WTC11 (cell line): ENCODE measurements around the gene CRYBG3. TPM values are rescaled to one million over a fixed set of nuclear protein-coding genes. Genes with fewer than 3 reads are reported as not detected.

Experiments
- ATAC-seq: fragments of 200-7000 bp; cut with Tn5 transposase; 2 replicates; pipeline ENCODE4 v1.10.0; 2021; ENCODE audit warnings: mild to moderate bottlenecking, moderate library complexity
- CTCF ChIA-PET: fragments of 300-600 bp; sonication (Branson Sonifier 250); formaldehyde crosslinking; loops from one replicate; lab custom pipeline; 2021; ENCODE audit warnings: antibody characterized with exemption; lab: Charles Lee
- POLR2A ChIA-PET: fragments of 350-600 bp; sonication (Branson Sonifier 250); formaldehyde crosslinking; loops from one replicate; lab custom pipeline; 2021; ENCODE audit warnings: antibody characterized with exemption; lab: Charles Lee
- DNase-seq: peaks from one replicate; pipeline ENCODE4 v3.0.0; 2021; ENCODE audit warnings: low spot score
- H3K27ac Mint-ChIP-seq: 2 replicates; pipeline ENCODE4 v1.8.0; 2021; ENCODE audit warnings: mixed read lengths
- H3K27me3 Mint-ChIP-seq: 2 replicates; pipeline ENCODE4 v1.8.0; 2021; ENCODE audit warnings: low read depth, mild to moderate bottlenecking, moderate library complexity, mixed read lengths
- H3K36me3 Mint-ChIP-seq: 2 replicates; pipeline ENCODE4 v1.8.0; 2021; ENCODE audit warnings: mixed read lengths
- H3K4me1 Mint-ChIP-seq: 2 replicates; pipeline ENCODE4 v1.8.0; 2022; ENCODE audit warnings: mixed read lengths
- H3K4me3 Mint-ChIP-seq: 2 replicates; pipeline ENCODE4 v1.8.0; 2021; ENCODE audit warnings: mild to moderate bottlenecking, moderate library complexity, mixed read lengths
- H3K9me3 Mint-ChIP-seq: 2 replicates; pipeline ENCODE4 v1.8.0; 2021; ENCODE audit warnings: mixed read lengths
- ATF6 ChIP-seq: sonication (generic); formaldehyde crosslinking; IDR thresholded peaks from 2 replicates; pipeline ENCODE4 v1.8.1; 2023; ENCODE audit warnings: mild to moderate bottlenecking, missing genetic modification reagents
- ETV6 ChIP-seq: sonication (generic); formaldehyde crosslinking; IDR thresholded peaks from 2 replicates; pipeline ENCODE4 v1.8.1; 2022; ENCODE audit warnings: mild to moderate bottlenecking, missing genetic modification reagents
- FOXJ3 ChIP-seq: sonication (generic); formaldehyde crosslinking; IDR thresholded peaks from 2 replicates; pipeline ENCODE4 v1.9.0; 2021; ENCODE audit warnings: missing genetic modification reagents, mild to moderate bottlenecking, borderline replicate concordance
- GTF2I ChIP-seq: fragments of 250-450 bp; sonication (Bioruptor Pico); conservative IDR thresholded peaks from 2 replicates; pipeline ENCODE4 v1.4.0; 2021; ENCODE audit warnings: mild to moderate bottlenecking
- JAZF1 ChIP-seq: fragments of 250-450 bp; sonication (Bioruptor Pico); IDR thresholded peaks from 2 replicates; pipeline ENCODE4 v1.9.0; 2021; ENCODE audit warnings: moderate library complexity, mild to moderate bottlenecking, inconsistent platforms
- NR3C1 ChIP-seq: sonication (generic); formaldehyde crosslinking; conservative IDR thresholded peaks from 2 replicates; pipeline ENCODE4 v1.8.1; 2023; ENCODE audit warnings: low read depth, mild to moderate bottlenecking, missing genetic modification reagents
- OVOL2 ChIP-seq: fragments of 250-450 bp; sonication (Bioruptor Pico); IDR thresholded peaks from 2 replicates; pipeline ENCODE4 v1.9.0; 2021; ENCODE audit warnings: mild to moderate bottlenecking, borderline replicate concordance
- PREB ChIP-seq: sonication (generic); formaldehyde crosslinking; IDR thresholded peaks from 2 replicates; pipeline ENCODE4 v1.8.1; 2022; ENCODE audit warnings: mild to moderate bottlenecking, missing genetic modification reagents, moderate library complexity, borderline replicate concordance
- PRRX2 ChIP-seq: fragments of 250-450 bp; sonication (Bioruptor Pico); IDR thresholded peaks from 2 replicates; pipeline ENCODE4 v1.8.0; 2021; ENCODE audit warnings: mild to moderate bottlenecking
- TCF7 ChIP-seq: sonication (generic); formaldehyde crosslinking; IDR thresholded peaks from 2 replicates; pipeline ENCODE4 v1.8.0; 2022; ENCODE audit warnings: mild to moderate bottlenecking, low read depth, missing genetic modification reagents, moderate library complexity
- TEAD1 ChIP-seq: sonication (generic); formaldehyde crosslinking; IDR thresholded peaks from 2 replicates; pipeline ENCODE4 v1.8.0; 2022; ENCODE audit warnings: mild to moderate bottlenecking, missing genetic modification reagents
- ZMAT4 ChIP-seq: fragments of 250-450 bp; sonication (Bioruptor Pico); IDR thresholded peaks from 2 replicates; pipeline ENCODE4 v1.9.0; 2021; ENCODE audit warnings: mild to moderate bottlenecking
- ZNF219 ChIP-seq: sonication (generic); formaldehyde crosslinking; IDR thresholded peaks from 2 replicates; pipeline ENCODE4 v1.8.0; 2023; ENCODE audit warnings: missing genetic modification reagents, mild to moderate bottlenecking, borderline replicate concordance
- ZNF396 ChIP-seq: fragments of 250-450 bp; sonication (Bioruptor Pico); IDR thresholded peaks from 2 replicates; pipeline ENCODE4 v1.8.0; 2021; ENCODE audit warnings: mild to moderate bottlenecking, moderate library complexity, borderline replicate concordance
- total RNA-seq: library from RNA; stranded (reverse); gene quantifications from 3 replicates; pipeline ENCODE4 v1.2.3, GENCODE V29; 2021
- TF ChIP-seq, protein P1 (sequence below): sonication (generic); formaldehyde crosslinking; IDR thresholded peaks from 2 replicates; pipeline ENCODE4 v1.8.0; 2022; ENCODE audit warnings: mild to moderate bottlenecking, missing genetic modification reagents
- TF ChIP-seq, protein P2 (sequence below): sonication (generic); formaldehyde crosslinking; IDR thresholded peaks from 2 replicates; pipeline ENCODE4 v1.8.0; 2023; ENCODE audit warnings: missing genetic modification reagents
- TF ChIP-seq, protein P3 (sequence below): fragments of 250-450 bp; sonication (Bioruptor Pico); IDR thresholded peaks from 2 replicates; pipeline ENCODE4 v1.9.0; 2021; ENCODE audit warnings: moderate library complexity, mild to moderate bottlenecking, inconsistent platforms, borderline replicate concordance
- TF ChIP-seq, protein P4 (sequence below): sonication (generic); formaldehyde crosslinking; IDR thresholded peaks from 2 replicates; pipeline ENCODE4 v1.8.1; 2023; ENCODE audit warnings: mild to moderate bottlenecking, moderate library complexity, missing genetic modification reagents
- TF ChIP-seq, protein P5 (sequence below): sonication (generic); formaldehyde crosslinking; IDR thresholded peaks from 2 replicates; pipeline ENCODE4 v1.8.1; 2022; ENCODE audit warnings: low read depth, mild to moderate bottlenecking, moderate library complexity, missing genetic modification reagents, borderline replicate concordance

CRYBG3 gene
- total RNA-seq, 1 experiment from 2014 or later, result 13.6 TPM

DNA sequence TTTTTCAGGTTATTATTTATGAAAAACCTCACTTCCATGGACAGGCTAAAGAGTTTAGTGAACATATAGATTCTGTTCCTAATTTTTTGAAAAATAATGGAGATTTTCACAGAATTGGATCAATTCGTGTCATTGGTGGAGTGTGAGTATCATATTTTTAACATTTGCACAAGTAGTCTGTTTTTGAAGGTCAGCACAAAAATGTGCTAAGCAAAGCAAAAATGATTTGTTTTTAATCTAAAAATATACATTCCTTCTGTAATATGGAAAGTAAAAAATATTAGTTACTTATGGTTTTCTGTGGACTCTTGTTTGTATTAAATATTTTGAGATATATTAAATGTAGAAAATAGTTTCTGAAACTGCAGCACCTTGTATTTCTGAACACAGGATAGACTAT lies 71.0 kb downstream of the CRYBG3 start:
- Mint-ChIP-seq H3K9me3 (no peaks in the 10 kb centered on the region), H3K4me1 (peaks cover 34% of the 10 kb centered on the region), H3K27me3 (no peaks in the 10 kb centered on the region), H3K4me3 (no peak overlapping the region), H3K27ac (no peak overlapping the region), H3K36me3 (peaks cover 8% of the 10 kb centered on the region; the same call in 1 of the 2 replicates)
- POLR2A ChIA-PET, result no interaction called here
- TF ChIP-seq ZNF396 (CRISPR knock-in tag) (no peak), TCF7 (CRISPR knock-in tag) (no peak), GTF2I (CRISPR knock-in tag) (no peak), ATF6 (CRISPR knock-in tag) (no peak), ZNF219 (CRISPR knock-in tag) (no peak), TEAD1 (CRISPR knock-in tag) (no peak), ZMAT4 (CRISPR knock-in tag) (no peak), PREB (CRISPR knock-in tag) (no peak), ETV6 (CRISPR knock-in tag) (no peak), OVOL2 (no peak), FOXJ3 (CRISPR knock-in tag) (no peak), JAZF1 (CRISPR knock-in tag) (no peak), PRRX2 (no peak), NR3C1 (no peak)
- TF ChIP-seq, protein P1, sequence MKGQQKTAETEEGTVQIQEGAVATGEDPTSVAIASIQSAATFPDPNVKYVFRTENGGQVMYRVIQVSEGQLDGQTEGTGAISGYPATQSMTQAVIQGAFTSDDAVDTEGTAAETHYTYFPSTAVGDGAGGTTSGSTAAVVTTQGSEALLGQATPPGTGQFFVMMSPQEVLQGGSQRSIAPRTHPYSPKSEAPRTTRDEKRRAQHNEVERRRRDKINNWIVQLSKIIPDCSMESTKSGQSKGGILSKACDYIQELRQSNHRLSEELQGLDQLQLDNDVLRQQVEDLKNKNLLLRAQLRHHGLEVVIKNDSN (CRISPR knock-in tag), result no peak
- TF ChIP-seq, protein P2, sequence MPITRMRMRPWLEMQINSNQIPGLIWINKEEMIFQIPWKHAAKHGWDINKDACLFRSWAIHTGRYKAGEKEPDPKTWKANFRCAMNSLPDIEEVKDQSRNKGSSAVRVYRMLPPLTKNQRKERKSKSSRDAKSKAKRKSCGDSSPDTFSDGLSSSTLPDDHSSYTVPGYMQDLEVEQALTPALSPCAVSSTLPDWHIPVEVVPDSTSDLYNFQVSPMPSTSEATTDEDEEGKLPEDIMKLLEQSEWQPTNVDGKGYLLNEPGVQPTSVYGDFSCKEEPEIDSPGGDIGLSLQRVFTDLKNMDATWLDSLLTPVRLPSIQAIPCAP, result no peak
- TF ChIP-seq, protein P3, sequence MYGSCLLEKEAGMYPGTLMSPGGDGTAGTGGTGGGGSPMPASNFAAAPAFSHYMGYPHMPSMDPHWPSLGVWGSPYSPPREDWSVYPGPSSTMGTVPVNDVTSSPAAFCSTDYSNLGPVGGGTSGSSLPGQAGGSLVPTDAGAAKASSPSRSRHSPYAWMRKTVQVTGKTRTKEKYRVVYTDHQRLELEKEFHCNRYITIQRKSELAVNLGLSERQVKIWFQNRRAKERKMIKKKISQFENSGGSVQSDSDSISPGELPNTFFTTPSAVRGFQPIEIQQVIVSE, result no peak
- TF ChIP-seq, protein P4, sequence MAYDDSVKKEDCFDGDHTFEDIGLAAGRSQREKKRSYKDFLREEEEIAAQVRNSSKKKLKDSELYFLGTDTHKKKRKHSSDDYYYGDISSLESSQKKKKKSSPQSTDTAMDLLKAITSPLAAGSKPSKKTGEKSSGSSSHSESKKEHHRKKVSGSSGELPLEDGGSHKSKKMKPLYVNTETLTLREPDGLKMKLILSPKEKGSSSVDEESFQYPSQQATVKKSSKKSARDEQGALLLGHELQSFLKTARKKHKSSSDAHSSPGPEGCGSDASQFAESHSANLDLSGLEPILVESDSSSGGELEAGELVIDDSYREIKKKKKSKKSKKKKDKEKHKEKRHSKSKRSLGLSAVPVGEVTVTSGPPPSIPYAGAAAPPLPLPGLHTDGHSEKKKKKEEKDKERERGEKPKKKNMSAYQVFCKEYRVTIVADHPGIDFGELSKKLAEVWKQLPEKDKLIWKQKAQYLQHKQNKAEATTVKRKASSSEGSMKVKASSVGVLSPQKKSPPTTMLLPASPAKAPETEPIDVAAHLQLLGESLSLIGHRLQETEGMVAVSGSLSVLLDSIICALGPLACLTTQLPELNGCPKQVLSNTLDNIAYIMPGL (CRISPR knock-in tag), result no peak
- TF ChIP-seq, protein P5, sequence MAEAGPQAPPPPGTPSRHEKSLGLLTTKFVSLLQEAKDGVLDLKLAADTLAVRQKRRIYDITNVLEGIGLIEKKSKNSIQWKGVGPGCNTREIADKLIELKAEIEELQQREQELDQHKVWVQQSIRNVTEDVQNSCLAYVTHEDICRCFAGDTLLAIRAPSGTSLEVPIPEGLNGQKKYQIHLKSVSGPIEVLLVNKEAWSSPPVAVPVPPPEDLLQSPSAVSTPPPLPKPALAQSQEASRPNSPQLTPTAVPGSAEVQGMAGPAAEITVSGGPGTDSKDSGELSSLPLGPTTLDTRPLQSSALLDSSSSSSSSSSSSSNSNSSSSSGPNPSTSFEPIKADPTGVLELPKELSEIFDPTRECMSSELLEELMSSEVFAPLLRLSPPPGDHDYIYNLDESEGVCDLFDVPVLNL (CRISPR knock-in tag), result no peak
- no peak for DNase-seq
- no peak for ATAC-seq
- CTCF ChIA-PET, result no interaction called here
